ENCODE measurements around the gene DNAJB12.
"Not testable (repeated sequence)": the region's sequence is repeated elsewhere in the genome, so short reads cannot be mapped to it uniquely, and the experiment has no call there.

DNAJB12 gene

GRCh38 chr10:72330069-72330426, 24.7 kb downstream of the DNAJB12 start:
- no peak for DNase-seq

DNA sequence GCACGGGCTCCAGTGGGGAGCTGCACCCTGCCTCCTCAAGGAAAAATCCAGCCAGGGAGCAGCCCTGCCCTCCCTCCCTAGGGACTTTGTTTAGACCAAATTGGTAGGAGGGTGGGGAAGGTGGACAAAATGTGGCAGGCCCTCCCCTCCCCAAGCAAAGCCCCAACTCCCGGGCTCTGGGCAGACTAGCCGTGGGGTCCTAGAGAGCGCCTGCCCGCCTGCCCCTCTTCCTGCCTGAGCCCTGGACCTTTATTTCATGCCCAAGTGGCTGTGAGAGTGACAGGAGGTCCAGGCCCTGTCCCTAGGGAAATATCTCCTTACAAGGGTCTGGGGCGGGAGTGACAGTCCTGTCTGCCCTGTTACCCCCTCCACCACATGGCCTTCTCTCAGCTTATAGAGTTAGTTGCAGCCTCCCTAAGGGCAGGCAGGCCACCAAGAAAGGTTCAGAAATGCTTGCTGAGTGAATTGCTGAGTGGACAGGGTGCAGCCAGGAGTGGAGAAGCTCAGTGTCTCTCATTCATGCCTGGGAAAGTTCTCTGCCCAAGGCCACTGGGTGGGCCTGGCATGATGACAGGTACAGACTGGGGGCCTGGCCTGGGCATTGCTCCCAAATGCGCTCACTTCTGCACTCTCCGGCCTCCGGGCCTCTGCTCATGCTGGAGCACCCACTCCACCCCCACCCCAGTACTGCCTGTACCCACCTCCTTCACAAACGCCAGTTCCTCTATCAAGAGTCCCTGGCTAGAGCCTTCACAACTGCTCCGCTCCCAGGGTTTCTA, 25.2 kb downstream of the DNAJB12 start:
- no peak for DNase-seq

DNA sequence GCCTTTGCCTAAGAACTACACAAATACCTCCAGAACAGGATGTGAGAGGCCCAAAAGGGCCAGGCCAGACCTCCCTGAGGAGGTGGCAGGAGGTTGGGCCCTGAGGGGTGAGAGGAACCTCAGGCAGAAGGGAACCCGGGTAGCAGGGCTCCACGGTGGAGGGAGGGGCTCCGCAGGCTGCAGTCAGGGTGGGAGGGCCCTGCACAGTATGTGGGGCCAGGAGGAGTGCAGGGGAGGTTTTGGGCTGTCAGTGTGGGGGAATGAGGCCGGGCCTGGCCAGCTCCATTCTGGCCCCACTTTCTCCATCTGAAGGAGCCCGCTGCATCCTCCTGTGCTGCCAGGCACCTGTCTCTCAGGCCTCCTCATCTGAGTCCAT, 25.9 kb downstream of the DNAJB12 start:
- no peak for DNase-seq

DNA sequence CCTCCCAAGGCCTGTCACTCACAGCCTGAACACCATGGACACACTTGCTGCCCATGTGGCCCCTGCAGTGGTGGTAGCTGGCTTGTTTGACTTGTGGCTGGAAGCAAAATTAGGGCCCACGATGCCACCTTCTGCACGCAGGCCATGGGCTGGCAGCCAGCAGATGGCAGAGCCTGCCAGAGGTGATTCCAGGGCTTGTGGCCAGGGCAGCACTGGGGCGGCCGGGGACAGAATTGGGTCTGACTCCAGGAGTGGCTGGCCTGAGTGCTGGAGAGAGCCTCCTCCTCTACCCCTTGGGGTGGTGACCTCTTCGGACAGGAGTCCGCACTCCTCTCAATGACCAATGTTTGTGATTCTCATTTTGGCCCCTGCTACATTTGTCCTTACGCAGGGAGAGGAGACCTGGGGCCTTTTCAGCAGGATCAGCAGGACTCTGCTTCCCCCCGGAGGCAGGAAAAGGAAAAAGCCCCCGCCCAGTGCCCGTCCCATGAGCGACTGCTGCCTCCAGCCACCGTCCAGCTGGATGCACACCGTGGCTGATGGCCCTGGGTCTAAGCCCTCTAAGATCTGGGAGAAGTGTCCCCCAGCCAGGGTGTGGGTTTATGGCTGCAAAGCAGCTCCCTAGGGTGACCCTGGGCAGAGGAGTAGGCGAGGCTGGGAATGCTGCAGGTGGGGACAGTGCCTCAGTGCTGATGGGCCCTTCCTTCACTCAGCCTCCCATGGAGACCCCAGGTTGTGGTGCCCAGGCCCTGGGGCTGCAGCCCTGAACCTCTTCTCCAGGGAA, 26.5 kb downstream of the DNAJB12 start:
- DNase-seq = peak; percentile 39

DNA sequence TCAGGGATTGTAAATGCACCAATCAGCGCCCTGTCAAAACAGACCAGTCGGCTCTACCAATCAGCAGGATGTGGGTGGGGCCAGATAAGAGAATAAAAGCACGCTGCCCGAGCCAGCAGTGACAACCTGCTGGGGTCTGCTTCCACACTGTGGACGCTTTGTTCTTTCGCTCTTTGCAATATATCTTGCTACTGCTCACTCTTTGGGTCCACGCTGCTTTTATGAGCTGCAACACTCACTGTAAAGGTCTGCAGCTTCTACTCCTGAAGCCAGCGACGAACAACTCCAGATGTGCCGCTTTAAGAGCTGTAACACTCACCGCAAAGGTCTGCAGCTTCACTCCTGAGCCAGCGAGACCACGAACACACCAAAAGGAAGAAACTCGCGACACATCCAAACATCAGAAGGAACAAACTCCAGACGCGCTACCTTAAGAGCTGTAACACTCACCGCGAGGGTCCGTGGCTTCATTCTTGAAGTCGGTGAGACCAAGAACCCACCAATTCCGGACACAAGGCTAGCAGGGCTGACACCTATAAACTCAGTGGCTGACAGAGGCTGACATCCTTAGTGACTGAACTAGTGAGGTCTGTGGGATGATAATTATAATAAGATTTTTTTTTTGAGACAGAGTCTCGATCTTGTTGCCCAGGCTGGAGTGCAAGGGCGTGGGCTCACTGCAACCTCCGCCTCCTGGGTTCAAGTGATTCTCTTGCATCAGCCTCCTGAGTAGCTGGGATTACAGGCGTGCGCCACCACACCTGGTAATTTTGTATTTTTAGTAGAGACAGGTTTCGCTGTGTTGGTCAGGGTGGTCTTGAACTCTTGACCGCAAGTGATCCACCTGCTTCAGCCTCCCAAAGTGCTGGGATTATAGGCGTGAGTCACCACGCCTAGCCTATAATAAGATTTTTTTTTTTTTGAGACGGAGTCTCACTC, 27.8 kb downstream of the DNAJB12 start:
- DNase-seq = not testable (repeated sequence)

DNA sequence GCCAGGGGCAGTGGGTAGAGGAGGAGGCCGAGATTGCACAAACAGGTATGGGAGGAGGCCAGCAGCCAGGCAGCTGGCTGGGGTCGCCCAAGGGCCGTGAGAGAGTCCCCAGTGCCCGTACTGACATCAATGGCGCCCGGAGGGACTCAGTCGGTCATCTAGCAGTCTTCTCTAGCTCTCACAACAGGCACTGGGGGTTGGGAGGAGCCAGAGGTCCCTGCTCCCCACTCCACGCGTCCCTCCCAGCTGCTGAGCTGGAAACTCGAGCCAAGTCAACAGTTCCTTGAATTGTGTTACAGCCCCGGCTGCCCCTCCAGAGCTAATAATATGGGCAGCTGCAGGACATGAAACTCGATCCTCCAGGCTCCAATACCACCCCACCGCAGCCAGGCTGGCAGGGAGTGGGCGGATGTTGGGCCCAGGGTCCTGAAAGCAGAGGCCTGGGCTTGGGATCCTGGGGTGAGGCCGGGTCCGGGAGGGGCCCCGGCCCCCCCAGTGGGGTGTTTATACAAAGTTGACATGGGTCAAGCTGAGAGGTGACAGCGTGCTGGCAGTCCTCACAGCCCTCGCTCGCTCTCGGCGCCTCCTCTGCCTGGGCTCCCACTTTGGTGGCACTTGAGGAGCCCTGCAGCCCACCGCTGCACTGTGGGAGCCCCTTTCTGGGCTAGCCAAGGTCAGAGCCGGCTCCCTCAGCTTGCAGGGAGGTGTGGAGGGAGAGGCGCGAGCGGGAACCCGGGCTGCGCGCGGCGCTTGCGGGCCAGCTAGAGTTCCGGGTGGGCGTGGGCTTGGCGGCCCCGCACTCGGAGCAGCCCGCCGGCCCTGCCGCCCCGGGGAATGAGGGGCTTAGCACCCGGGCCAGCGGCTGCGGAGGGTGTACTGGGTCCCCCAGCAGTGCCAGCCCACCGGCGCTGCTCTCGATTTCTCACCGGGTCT, 29.2 kb downstream of the DNAJB12 start:
- DNase-seq = peak; percentile 46

GRCh38 chr10:72323771-72324191, 30.9 kb downstream of the DNAJB12 start:
- DNase-seq = peak; percentile 71

DNA sequence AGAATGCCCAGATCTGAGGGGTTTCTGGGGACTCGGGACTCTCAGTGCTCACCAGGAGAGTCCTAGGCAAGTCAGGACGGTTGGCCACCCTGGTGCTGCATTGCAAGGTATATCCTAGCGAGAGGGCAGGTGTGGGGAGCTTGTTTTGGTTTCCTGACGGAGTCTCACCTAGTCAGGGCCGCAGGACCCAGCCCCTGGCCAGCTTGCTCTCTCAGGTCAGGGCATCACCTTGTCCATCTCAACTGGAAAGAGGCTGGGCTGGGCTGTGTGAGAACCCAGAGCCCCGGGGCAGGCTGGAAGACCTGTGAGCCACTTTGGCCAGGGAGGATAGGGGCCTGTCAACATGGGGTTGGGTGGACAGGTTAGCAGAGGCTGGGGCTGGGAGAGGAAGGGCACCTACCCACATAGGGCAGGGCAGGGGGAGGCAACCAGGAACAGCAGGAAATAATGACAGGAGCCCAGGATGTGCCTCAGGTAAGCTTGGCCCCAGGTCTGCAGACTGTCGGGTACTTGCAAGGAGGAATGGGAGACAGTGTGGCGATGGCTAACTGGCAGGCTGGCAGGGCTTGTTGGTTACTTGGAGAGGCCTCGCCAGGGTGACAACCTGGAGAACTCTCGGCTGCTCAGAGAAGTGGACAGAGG, 31.5 kb downstream of the DNAJB12 start:
- DNase-seq = no peak

DNA sequence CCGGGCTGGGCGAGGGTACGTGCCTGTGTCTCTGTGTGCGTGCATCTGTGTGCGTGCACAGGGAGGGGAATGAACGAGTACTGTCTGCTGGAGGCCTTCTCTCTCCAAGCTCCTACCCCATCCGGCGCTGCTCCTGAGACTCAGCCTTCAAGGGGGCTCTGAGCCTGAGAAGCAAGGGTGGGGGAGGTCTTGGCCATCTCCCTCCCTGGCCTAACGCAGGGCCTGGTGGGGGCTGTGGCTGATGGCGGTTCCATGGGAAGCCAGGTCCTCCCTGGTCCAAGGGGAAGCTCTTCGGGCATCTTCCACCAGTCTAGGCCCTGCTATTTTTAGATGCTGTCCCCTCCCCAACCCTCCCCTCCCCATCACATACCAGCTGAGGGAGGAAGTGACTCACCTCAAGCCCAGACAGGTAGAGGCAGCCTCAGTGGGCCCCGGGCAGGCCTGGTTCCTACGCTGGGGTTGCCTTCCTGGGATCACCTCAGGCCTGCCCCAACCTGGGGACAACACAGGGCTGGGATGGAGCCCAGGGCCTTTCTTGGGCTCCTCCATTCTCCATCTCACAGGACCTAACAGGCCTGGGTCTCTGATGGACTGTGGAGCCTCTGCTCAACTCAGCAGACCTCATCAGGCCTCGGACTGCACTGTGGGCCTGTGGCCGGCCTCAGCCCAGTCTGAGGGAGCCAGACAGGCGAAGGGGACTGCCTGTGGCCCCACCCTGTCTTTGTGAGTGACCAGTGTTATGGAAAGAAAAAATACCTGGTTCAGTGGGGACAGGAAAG, 32.2 kb downstream of the DNAJB12 start:
- DNase-seq = no peak

- DNase-seq = no peak
These were observed 32.8 kb downstream of the DNAJB12 start for GRCh38 chr10:72322030-72322279.

GRCh38 chr10:72321248-72322029, 33.3 kb downstream of the DNAJB12 start:
- DNase-seq = no peak

DNA sequence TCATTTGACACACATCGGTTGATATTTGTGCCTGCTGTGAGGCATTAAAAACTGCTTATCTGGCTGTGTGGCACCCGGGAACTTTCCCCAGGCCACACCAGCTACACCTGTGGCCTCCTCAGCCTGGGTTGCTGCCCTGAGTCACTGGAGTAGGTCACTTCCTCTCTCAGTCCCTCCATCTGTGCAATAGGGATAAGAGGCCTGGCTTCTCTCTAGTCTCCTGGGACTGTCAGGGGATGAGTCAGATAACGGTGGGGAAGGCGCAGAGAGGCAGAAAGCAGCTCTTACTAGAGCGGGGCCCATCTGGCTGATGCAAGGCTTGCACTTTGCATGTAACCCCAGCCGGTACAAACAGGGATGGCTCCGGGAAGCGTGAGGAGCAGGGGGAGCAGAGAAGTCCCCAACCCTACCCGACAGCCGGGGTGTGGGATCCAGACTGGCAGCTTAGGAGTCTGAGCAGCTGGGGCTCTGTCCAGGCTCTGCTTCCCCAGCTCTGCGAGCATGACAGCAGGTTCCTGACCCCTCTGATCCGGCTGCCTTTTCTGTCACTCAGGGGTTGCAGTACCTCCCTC, 34.0 kb downstream of the DNAJB12 start:
- peak; percentile 98 for DNase-seq

DNA sequence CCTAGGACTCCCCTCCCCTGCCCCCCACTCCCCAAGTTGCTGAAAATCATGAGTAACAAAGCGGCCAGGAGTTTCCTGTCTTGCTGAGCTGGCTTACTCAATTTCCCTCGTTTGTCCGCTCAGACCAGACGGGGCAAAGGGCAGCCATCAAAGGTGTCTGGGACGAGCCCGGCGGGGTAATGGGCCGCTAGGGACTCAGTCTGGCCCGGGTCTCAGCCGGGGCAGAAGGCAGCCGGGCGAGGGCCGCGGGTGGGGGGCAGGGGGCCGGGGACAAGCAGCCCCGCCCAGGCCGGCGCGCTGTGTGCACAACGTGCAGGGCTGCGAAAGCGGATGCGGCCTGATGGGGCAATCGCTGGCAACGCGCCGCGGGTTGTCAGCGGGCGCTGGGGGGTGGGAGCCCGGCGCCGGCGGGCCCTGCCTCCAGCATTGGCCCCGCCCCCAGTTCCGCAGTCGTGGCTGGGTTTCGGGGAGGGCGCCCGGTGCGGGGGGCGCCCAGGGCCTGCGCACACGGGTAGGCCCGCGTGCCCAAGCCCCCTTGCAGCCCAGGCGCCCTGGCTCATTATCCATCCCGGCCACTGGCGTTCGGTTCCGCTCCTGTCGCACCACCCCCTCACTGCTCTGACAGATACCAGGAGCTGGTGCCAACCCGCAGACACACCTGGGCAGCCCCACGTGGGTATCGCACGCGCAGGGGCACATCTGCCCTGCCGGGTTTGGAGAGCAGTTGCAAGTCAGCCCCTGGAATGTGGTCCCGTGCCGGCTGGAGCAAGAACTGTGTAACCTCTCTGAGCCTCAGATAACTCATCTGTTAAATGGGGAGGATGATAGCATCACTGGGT, 35.1 kb downstream of the DNAJB12 start:
- DNase-seq = peak; percentile 82

DNA sequence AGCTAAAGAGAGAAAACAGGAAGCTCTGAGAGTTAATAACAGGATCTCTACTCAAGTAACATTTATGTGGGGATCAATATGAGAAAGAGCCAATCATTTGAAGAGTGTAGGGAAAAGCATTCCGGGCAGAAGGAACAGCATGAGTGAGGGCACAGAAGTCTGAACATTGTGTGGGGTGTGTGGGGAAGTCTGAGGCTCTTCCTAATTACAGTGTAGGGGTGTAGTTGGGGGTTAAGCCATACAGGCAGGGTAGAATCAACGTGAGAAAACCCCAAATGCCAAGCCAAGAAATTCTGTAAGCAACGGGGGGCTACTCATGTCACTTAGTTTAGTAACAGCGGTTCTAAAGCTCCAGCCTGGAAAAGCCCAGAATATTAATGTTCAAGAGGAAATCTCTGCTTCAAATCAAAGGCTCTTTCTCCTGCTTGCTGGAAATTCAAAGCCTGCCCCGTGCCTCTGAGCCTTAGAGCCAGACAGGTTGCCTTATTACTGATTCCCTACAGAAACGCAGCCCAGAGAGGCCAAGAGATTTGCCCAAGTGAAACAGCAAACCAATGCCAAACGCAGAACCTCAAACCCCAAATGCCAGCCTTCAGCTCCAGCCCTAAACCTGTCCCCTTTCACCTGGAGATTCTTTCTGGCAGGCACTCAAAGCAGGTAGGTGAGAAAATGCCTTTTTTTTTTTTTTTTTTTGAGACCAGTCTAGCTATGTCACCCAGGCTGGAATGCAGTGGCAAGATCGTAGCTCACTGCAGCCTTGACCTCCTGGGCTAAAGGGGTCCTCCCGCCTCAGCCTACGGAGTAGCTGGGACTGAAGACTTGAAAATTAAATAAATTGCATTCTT, 36.1 kb downstream of the DNAJB12 start:
- no peak for DNase-seq

- peak; percentile 67 for DNase-seq
These were observed 37.8 kb downstream of the DNAJB12 start for GRCh38 chr10:72316748-72317435.

GRCh38 chr10:72316386-72316700, 38.4 kb downstream of the DNAJB12 start:
- DNase-seq = peak; percentile 30

GRCh38 chr10:72315611-72316385, 38.9 kb downstream of the DNAJB12 start:
- DNase-seq = peak; percentile 63
